Measurements from ENCODE around the gene SLC39A11.

DNA sequence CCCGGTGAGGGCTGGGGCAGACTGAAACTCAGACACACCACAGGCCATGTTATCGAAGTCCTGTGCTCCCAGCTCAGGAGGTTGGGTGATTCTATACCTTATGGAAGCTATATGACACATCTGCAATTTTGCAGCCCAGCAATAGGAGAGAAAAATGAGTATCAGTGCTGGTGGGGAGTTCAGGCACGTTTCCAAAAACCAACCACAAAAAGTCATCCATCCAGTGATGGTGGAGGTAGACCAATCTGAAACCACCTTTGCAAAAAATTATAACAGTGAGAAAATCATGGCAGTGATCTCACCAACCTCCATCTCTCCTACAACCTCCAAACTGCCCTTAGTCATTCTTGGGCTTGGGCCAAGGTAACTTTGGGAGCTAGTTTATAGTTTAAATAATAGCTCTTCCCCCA is 327.9 kb downstream of the SLC39A11 start:
- no peak for TF ChIP-seq CTCF (IDR thresholded peaks at IDR 0.05; ENCODE audit: low read depth, low read length)
- TF ChIP-seq EZH2phosphoT487 (IDR thresholded peaks at IDR 0.05; ENCODE audit: low read depth): no peak

Data from OCI-LY3 (cell line).